ENCODE results near the gene WDFY4. TPM values are rescaled to one million over a fixed set of nuclear protein-coding genes. Genes with fewer than 3 reads are reported as not detected.

Gene WDFY4
- polyA plus RNA-seq, 2 of the 4 experiments (the other 2 are of a cell fraction) = not detected

GRCh38 chr10:48800007-48800675 lies 115.5 kb downstream of the WDFY4 start:
- no peaks in the 10 kb centered on the region for H3K4me1 ChIP-seq
- peak in 1 of 2 experiments; percentile 6 for DNase-seq (ENCODE audit: low read depth in 1 of 2, low spot score in 1 of 2)
- 70% methylated on average over 12 of the region's 12 CpGs for WGBS (ENCODE audit: missing lambda C conversion rate)
- TF ChIP-seq POLR2A (IDR thresholded peaks at IDR 0.05; ENCODE audit: low read length) = no peak
- no peak for TF ChIP-seq RCOR1 (IDR thresholded peaks at IDR 0.05; ENCODE audit: low read depth, low read length)
- H3K4me2 ChIP-seq = no peak overlapping the region
- no peak overlapping the region for H3K4me3 ChIP-seq
- H3K9me3 ChIP-seq = no peaks in the 10 kb centered on the region
- FAIRE-seq = no peak
- no peak overlapping the region for H3K27ac ChIP-seq
- ChIA-PET CTCF (interaction anchor here (0.7 kb wide), 1 partner anchor 11 kb away, joined by 3 read pairs; no protein-coding TSS in a partner anchor), POLR2A (no interaction called here)
- ATAC-seq = no peak

- H3K27ac ChIP-seq = no peak overlapping the region
- DNase-seq (ENCODE audit: low read depth in 1 of 2, low spot score in 1 of 2) (no peak), ATAC-seq (no peak), FAIRE-seq (no peak)
- CTCF ChIA-PET = interaction anchor here (1.8 kb wide), 1 partner anchor 21 kb away, joined by 5 read pairs; no protein-coding TSS in a partner anchor
- H3K9me3 ChIP-seq = no peaks in the 10 kb centered on the region
- H3K4me3 ChIP-seq = no peak overlapping the region
- TF ChIP-seq E2F6 (IDR thresholded peaks at IDR 0.05; ENCODE audit: borderline replicate concordance, low read depth) = no peak
- TF ChIP-seq NFE2L2 (conservative IDR thresholded peaks at IDR 0.05; ENCODE audit: low read length) = no peak
- no peak for TF ChIP-seq HOXA7 (CRISPR knock-in tag; IDR thresholded peaks at IDR 0.05)
- TF ChIP-seq PHF8 (IDR thresholded peaks at IDR 0.05; ENCODE audit: borderline replicate concordance, low read depth) = no peak
- no peak for TF ChIP-seq CBX2 (IDR thresholded peaks at IDR 0.05; ENCODE audit: borderline replicate concordance, low read depth)
- TF ChIP-seq JUNB (IDR thresholded peaks at IDR 0.05) = no peak
- TF ChIP-seq ZFP36 (IDR thresholded peaks at IDR 0.05; ENCODE audit: borderline replicate concordance, partially characterized antibody) = no peak
- no peak for TF ChIP-seq ATOH8 (CRISPR knock-in tag; IDR thresholded peaks at IDR 0.05; ENCODE audit: low read depth)
- TF ChIP-seq MAX (IDR thresholded peaks at IDR 0.05) = no peak
- no peak for TF ChIP-seq BCL3 (IDR thresholded peaks at IDR 0.05)
- TF ChIP-seq RARB (CRISPR knock-in tag; IDR thresholded peaks at IDR 0.05) = no peak
- TF ChIP-seq ELK1 (IDR thresholded peaks at IDR 0.05; ENCODE audit: low read depth, low read length) = no peak
- TF ChIP-seq USF2 (IDR thresholded peaks at IDR 0.05) = no peak
- TF ChIP-seq ZNF302 (CRISPR knock-in tag; IDR thresholded peaks at IDR 0.05) = no peak
- no peak for TF ChIP-seq POLR2AphosphoS2 (conservative IDR thresholded peaks at IDR 0.05; ENCODE audit: low read length)
- no peak for TF ChIP-seq NR3C1 (IDR thresholded peaks at IDR 0.05)
- POLR2A ChIA-PET = no interaction called here
- H3K4me1 ChIP-seq = no peaks in the 10 kb centered on the region
- no peak overlapping the region for H3K4me2 ChIP-seq
These were observed 116.3 kb downstream of the WDFY4 start for GRCh38 chr10:48801001-48801421.

GRCh38 chr10:48802611-48803071 lies 118.0 kb downstream of the WDFY4 start:
- ATAC-seq = no peak
- FAIRE-seq = no peak
- DNase-seq (ENCODE audit: low read depth in 1 of 2, low spot score in 1 of 2) = no peak
- TF ChIP-seq FOXS1 (CRISPR knock-in tag; IDR thresholded peaks at IDR 0.05) (no peak), EHF (CRISPR knock-in tag; IDR thresholded peaks at IDR 0.05) (no peak), ZFP36 (IDR thresholded peaks at IDR 0.05; ENCODE audit: borderline replicate concordance, partially characterized antibody) (no peak), MAZ (IDR thresholded peaks at IDR 0.05; ENCODE audit: borderline replicate concordance, low read depth, low read length) (no peak), HDAC2 (IDR thresholded peaks at IDR 0.05) (no peak), ESRRA (IDR thresholded peaks at IDR 0.05; ENCODE audit: borderline replicate concordance, low read length) (no peak), ZNF302 (CRISPR knock-in tag; IDR thresholded peaks at IDR 0.05) (no peak), RCOR1 (IDR thresholded peaks at IDR 0.05; ENCODE audit: low read depth, low read length) (no peak)
- ChIA-PET CTCF (no interaction called here), POLR2A (no interaction called here)
- H3K4me3 ChIP-seq = no peak overlapping the region
- WGBS (ENCODE audit: missing lambda C conversion rate) = 48% methylated on average over 2 of the region's 2 CpGs
- H3K4me1 ChIP-seq = no peaks in the 10 kb centered on the region
- H3K4me2 ChIP-seq = no peak overlapping the region
- H3K9me3 ChIP-seq = no peaks in the 10 kb centered on the region
- H3K27ac ChIP-seq = no peak overlapping the region
